ENCODE measurements around the gene MFN2.

DNA sequence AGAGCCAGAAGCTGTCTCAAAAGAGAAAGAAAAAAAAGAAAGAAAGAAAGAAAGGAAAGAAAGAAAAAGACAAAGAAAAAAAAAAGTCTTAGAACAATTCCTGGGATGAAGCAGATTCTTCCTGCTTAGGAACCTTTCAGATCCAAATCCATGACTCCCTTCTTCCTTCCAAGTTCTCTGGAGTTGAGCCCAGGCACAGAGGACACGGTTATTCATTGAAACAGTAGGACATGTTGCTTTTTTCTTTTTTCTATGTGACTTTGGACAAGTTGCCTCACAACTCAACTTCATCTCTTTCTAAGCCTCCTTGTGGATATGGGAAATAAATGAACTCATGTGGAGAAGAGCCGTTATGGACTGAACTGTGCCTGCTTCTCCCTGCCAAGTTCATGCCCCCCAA, 68.1 kb downstream of the MFN2 start:
- TF ChIP-seq HDGF (IDR thresholded peaks at IDR 0.05; ENCODE audit: borderline replicate concordance) = no peak
- no peak for TF ChIP-seq BHLHE40 (IDR thresholded peaks at IDR 0.05; ENCODE audit: borderline replicate concordance)
- no peak for TF ChIP-seq NFRKB (IDR thresholded peaks at IDR 0.05)
- TF ChIP-seq FOXK2 (IDR thresholded peaks at IDR 0.05) = no peak
- no peak for TF ChIP-seq SP1 (IDR thresholded peaks at IDR 0.05)
- no peak for TF ChIP-seq FOXM1 (IDR thresholded peaks at IDR 0.05; ENCODE audit: borderline replicate concordance)
- TF ChIP-seq ZNF384 (IDR thresholded peaks at IDR 0.05) = no peak
- TF ChIP-seq, protein P1, sequence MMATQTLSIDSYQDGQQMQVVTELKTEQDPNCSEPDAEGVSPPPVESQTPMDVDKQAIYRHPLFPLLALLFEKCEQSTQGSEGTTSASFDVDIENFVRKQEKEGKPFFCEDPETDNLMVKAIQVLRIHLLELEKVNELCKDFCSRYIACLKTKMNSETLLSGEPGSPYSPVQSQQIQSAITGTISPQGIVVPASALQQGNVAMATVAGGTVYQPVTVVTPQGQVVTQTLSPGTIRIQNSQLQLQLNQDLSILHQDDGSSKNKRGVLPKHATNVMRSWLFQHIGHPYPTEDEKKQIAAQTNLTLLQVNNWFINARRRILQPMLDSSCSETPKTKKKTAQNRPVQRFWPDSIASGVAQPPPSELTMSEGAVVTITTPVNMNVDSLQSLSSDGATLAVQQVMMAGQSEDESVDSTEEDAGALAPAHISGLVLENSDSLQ (IDR thresholded peaks at IDR 0.05) = no peak
- no peak for TF ChIP-seq ARNT (IDR thresholded peaks at IDR 0.05)
- TF ChIP-seq ELF4 (IDR thresholded peaks at IDR 0.05) = no peak
- TF ChIP-seq SUZ12 (IDR thresholded peaks at IDR 0.05) = no peak
- TF ChIP-seq TARDBP (IDR thresholded peaks at IDR 0.05) = no peak
- no peak for TF ChIP-seq FOXA1 (IDR thresholded peaks at IDR 0.05)
- TF ChIP-seq L3MBTL2 (conservative IDR thresholded peaks at IDR 0.05) = no peak
